ENCODE measurements around the gene IRX5.

IRX5 gene

DNA sequence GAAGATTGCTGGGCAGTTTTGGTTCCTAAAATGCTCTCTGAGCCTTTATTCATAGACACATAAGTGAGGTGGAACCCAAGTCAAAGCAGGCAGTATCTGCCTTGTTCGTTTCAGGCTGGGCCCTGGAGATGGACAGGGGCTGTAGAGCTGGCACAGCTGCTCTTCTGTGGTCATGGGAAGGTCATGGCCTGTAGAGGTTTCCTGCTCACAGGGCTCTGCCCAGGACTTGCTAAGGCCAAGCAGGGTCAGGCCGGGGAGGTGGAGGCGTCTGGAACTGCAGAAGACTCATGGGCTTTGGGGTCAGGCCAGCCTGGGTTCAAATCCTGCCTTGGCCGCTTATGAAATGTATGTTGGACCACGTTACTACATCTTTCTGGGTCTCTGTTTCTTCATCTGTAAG, 50.2 kb downstream of the IRX5 start:
- TF ChIP-seq CTCF (conservative IDR thresholded peaks at IDR 0.05) = no peak
- no peak overlapping the region for H3K27ac ChIP-seq

Measured in VCaP (cell line).